Measurements from ENCODE around the gene PPP2R1B.
"Not testable (repeated sequence)": the region's sequence is repeated elsewhere in the genome, so short reads cannot be mapped to it uniquely, and the experiment has no call there.

The PPP2R1B gene

GRCh38 chr11:111797145-111797581, 31.0 kb upstream of the PPP2R1B start:
- H3K4me1 ChIP-seq (ENCODE audit: control insufficient read depth in 1 of 2, insufficient read depth in 2 of 2, low read length in 2 of 2), result no peaks in the 10 kb centered on the region
- H3K27me3 ChIP-seq (ENCODE audit: low read depth, low read length), result no peaks in the 10 kb centered on the region
- H3K27ac ChIP-seq (ENCODE audit: low read length), result no peak overlapping the region
- H3K4me3 ChIP-seq (ENCODE audit: low read depth in 1 of 2, low read length in 2 of 2), result no peak overlapping the region
- peaks cover 4 to 5% of the 10 kb centered on the region in 2 donors for H3K36me3 ChIP-seq (ENCODE audit: control insufficient read depth in 1 of 2, insufficient read depth in 2 of 2, low read length in 2 of 2)
- H3K9me3 ChIP-seq (ENCODE audit: control insufficient read depth in 1 of 2, low read length in 2 of 2), result no peaks in the 10 kb centered on the region

GRCh38 chr11:111796696-111797095, 30.5 kb upstream of the PPP2R1B start:
- H3K27me3 ChIP-seq (ENCODE audit: low read depth, low read length), result no peaks in the 10 kb centered on the region
- no peak overlapping the region for H3K27ac ChIP-seq (ENCODE audit: low read length)
- no peaks in the 10 kb centered on the region for H3K4me1 ChIP-seq (ENCODE audit: control insufficient read depth in 1 of 2, insufficient read depth in 2 of 2, low read length in 2 of 2)
- H3K4me3 ChIP-seq (ENCODE audit: low read depth in 1 of 2, low read length in 2 of 2), result no peak overlapping the region
- H3K9me3 ChIP-seq (ENCODE audit: control insufficient read depth in 1 of 2, low read length in 2 of 2), result no peaks in the 10 kb centered on the region
- peaks cover under 1 to 4% of the 10 kb centered on the region in 2 donors for H3K36me3 ChIP-seq (ENCODE audit: control insufficient read depth in 1 of 2, insufficient read depth in 2 of 2, low read length in 2 of 2)

GRCh38 chr11:111795334-111795985, 29.3 kb upstream of the PPP2R1B start:
- Histone ChIP-seq H3K27me3 (ENCODE audit: low read depth, low read length) (no peaks in the 10 kb centered on the region), H3K27ac (ENCODE audit: low read length) (no peak overlapping the region), H3K9me3 (ENCODE audit: control insufficient read depth in 1 of 2, low read length in 2 of 2) (no peaks in the 10 kb centered on the region), H3K4me1 (ENCODE audit: control insufficient read depth in 1 of 2, insufficient read depth in 2 of 2, low read length in 2 of 2) (no peaks in the 10 kb centered on the region), H3K4me3 (ENCODE audit: low read depth in 1 of 2, low read length in 2 of 2) (no peak overlapping the region), H3K36me3 (ENCODE audit: control insufficient read depth in 1 of 2, insufficient read depth in 2 of 2, low read length in 2 of 2) (peaks cover 0 to 4% of the 10 kb centered on the region in 2 donors)

GRCh38 chr11:111793863-111794262, 27.7 kb upstream of the PPP2R1B start:
- Histone ChIP-seq H3K27me3 (ENCODE audit: low read depth, low read length) (no peaks in the 10 kb centered on the region), H3K9me3 (ENCODE audit: control insufficient read depth in 1 of 2, low read length in 2 of 2) (no peaks in the 10 kb centered on the region), H3K4me1 (ENCODE audit: control insufficient read depth in 1 of 2, insufficient read depth in 2 of 2, low read length in 2 of 2) (no peaks in the 10 kb centered on the region), H3K4me3 (ENCODE audit: low read depth in 1 of 2, low read length in 2 of 2) (no peak overlapping the region), H3K27ac (ENCODE audit: low read length) (no peak overlapping the region), H3K36me3 (ENCODE audit: control insufficient read depth in 1 of 2, insufficient read depth in 2 of 2, low read length in 2 of 2) (peaks cover 0 to 4% of the 10 kb centered on the region in 2 donors)

GRCh38 chr11:111792955-111793500, 26.8 kb upstream of the PPP2R1B start:
- H3K36me3 ChIP-seq (ENCODE audit: control insufficient read depth in 1 of 2, insufficient read depth in 2 of 2, low read length in 2 of 2), result peaks cover 0 to under 1% of the 10 kb centered on the region in 2 donors
- H3K9me3 ChIP-seq (ENCODE audit: control insufficient read depth in 1 of 2, low read length in 2 of 2), result no peaks in the 10 kb centered on the region
- no peak overlapping the region for H3K4me3 ChIP-seq (ENCODE audit: low read depth in 1 of 2, low read length in 2 of 2)
- no peak overlapping the region for H3K27ac ChIP-seq (ENCODE audit: low read length)
- H3K4me1 ChIP-seq (ENCODE audit: control insufficient read depth in 1 of 2, insufficient read depth in 2 of 2, low read length in 2 of 2), result peaks cover 0 to 5% of the 10 kb centered on the region in 2 donors
- H3K27me3 ChIP-seq (ENCODE audit: low read depth, low read length), result no peaks in the 10 kb centered on the region

- H3K4me1 ChIP-seq (ENCODE audit: control insufficient read depth in 1 of 2, insufficient read depth in 2 of 2, low read length in 2 of 2), result peaks cover 0 to 5% of the 10 kb centered on the region in 2 donors
- H3K27me3 ChIP-seq (ENCODE audit: low read depth, low read length), result no peaks in the 10 kb centered on the region
- H3K27ac ChIP-seq (ENCODE audit: low read length), result no peak overlapping the region
- H3K36me3 ChIP-seq (ENCODE audit: control insufficient read depth in 1 of 2, insufficient read depth in 2 of 2, low read length in 2 of 2), result no peaks in the 10 kb centered on the region
- H3K4me3 ChIP-seq (ENCODE audit: low read depth in 1 of 2, low read length in 2 of 2), result no peak overlapping the region
- H3K9me3 ChIP-seq (ENCODE audit: control insufficient read depth in 1 of 2, low read length in 2 of 2), result no peaks in the 10 kb centered on the region
Observed at GRCh38 chr11:111792314-111792713, 26.1 kb upstream of the PPP2R1B start.

- Histone ChIP-seq H3K27me3 (ENCODE audit: low read depth, low read length) (no peaks in the 10 kb centered on the region), H3K4me3 (ENCODE audit: low read depth in 1 of 2, low read length in 2 of 2) (no peak overlapping the region), H3K4me1 (ENCODE audit: control insufficient read depth in 1 of 2, insufficient read depth in 2 of 2, low read length in 2 of 2) (peaks cover 0 to 5% of the 10 kb centered on the region in 2 donors), H3K9me3 (ENCODE audit: control insufficient read depth in 1 of 2, low read length in 2 of 2) (no peaks in the 10 kb centered on the region), H3K27ac (ENCODE audit: low read length) (no peak overlapping the region), H3K36me3 (ENCODE audit: control insufficient read depth in 1 of 2, insufficient read depth in 2 of 2, low read length in 2 of 2) (peaks cover 16 to 17% of the 10 kb centered on the region in 2 donors)
Observed at GRCh38 chr11:111788464-111788863, 22.3 kb upstream of the PPP2R1B start.

GRCh38 chr11:111788051-111788450, 21.9 kb upstream of the PPP2R1B start:
- Histone ChIP-seq H3K4me1 (ENCODE audit: control insufficient read depth in 1 of 2, insufficient read depth in 2 of 2, low read length in 2 of 2) (peaks cover 0 to 5% of the 10 kb centered on the region in 2 donors), H3K36me3 (ENCODE audit: control insufficient read depth in 1 of 2, insufficient read depth in 2 of 2, low read length in 2 of 2) (peaks cover 16 to 17% of the 10 kb centered on the region in 2 donors), H3K4me3 (ENCODE audit: low read depth in 1 of 2, low read length in 2 of 2) (no peak overlapping the region), H3K27me3 (ENCODE audit: low read depth, low read length) (no peaks in the 10 kb centered on the region), H3K27ac (ENCODE audit: low read length) (no peak overlapping the region), H3K9me3 (ENCODE audit: control insufficient read depth in 1 of 2, low read length in 2 of 2) (no peaks in the 10 kb centered on the region)

- H3K27me3 ChIP-seq (ENCODE audit: low read depth, low read length), result no peaks in the 10 kb centered on the region
- H3K4me1 ChIP-seq (ENCODE audit: control insufficient read depth in 1 of 2, insufficient read depth in 2 of 2, low read length in 2 of 2), result peaks cover 0 to 5% of the 10 kb centered on the region in 2 donors
- H3K9me3 ChIP-seq (ENCODE audit: control insufficient read depth in 1 of 2, low read length in 2 of 2), result no peaks in the 10 kb centered on the region
- H3K4me3 ChIP-seq (ENCODE audit: low read depth in 1 of 2, low read length in 2 of 2), result no peak overlapping the region
- peaks cover 16 to 17% of the 10 kb centered on the region in 2 donors for H3K36me3 ChIP-seq (ENCODE audit: control insufficient read depth in 1 of 2, insufficient read depth in 2 of 2, low read length in 2 of 2)
- H3K27ac ChIP-seq (ENCODE audit: low read length), result no peak overlapping the region
Observed at GRCh38 chr11:111785886-111786412, 19.8 kb upstream of the PPP2R1B start.

- no peak overlapping the region for H3K4me3 ChIP-seq (ENCODE audit: low read depth in 1 of 2, low read length in 2 of 2)
- no peaks in the 10 kb centered on the region for H3K27me3 ChIP-seq (ENCODE audit: low read depth, low read length)
- H3K36me3 ChIP-seq (ENCODE audit: control insufficient read depth in 1 of 2, insufficient read depth in 2 of 2, low read length in 2 of 2), result peaks cover 16 to 17% of the 10 kb centered on the region in 2 donors
- no peak overlapping the region for H3K27ac ChIP-seq (ENCODE audit: low read length)
- H3K9me3 ChIP-seq (ENCODE audit: control insufficient read depth in 1 of 2, low read length in 2 of 2), result no peaks in the 10 kb centered on the region
- peaks cover 0 to 5% of the 10 kb centered on the region in 2 donors for H3K4me1 ChIP-seq (ENCODE audit: control insufficient read depth in 1 of 2, insufficient read depth in 2 of 2, low read length in 2 of 2)
Observed at GRCh38 chr11:111785076-111785475, 18.9 kb upstream of the PPP2R1B start.

GRCh38 chr11:111784311-111784710, 18.1 kb upstream of the PPP2R1B start:
- H3K4me3 ChIP-seq (ENCODE audit: low read depth in 1 of 2, low read length in 2 of 2); H3K27me3 ChIP-seq (ENCODE audit: low read depth, low read length); H3K9me3 ChIP-seq (ENCODE audit: control insufficient read depth in 1 of 2, low read length in 2 of 2); H3K4me1 ChIP-seq (ENCODE audit: control insufficient read depth in 1 of 2, insufficient read depth in 2 of 2, low read length in 2 of 2); H3K27ac ChIP-seq (ENCODE audit: low read length): not testable (repeated sequence)
- peaks cover 16 to 17% of the 10 kb centered on the region in 2 donors for H3K36me3 ChIP-seq (ENCODE audit: control insufficient read depth in 1 of 2, insufficient read depth in 2 of 2, low read length in 2 of 2)

Measured in muscle layer of duodenum (tissue), 2 donors.